HCEC 1CT (cell line): Measurements from ENCODE around the gene TRIM40.

Source experiments
- DNase-seq: peaks from one replicate; pipeline ENCODE4 v3.0.0-alpha.2; 2017

Gene TRIM40, protein sequence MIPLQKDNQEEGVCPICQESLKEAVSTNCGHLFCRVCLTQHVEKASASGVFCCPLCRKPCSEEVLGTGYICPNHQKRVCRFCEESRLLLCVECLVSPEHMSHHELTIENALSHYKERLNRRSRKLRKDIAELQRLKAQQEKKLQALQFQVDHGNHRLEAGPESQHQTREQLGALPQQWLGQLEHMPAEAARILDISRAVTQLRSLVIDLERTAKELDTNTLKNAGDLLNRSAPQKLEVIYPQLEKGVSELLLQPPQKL

DNA sequence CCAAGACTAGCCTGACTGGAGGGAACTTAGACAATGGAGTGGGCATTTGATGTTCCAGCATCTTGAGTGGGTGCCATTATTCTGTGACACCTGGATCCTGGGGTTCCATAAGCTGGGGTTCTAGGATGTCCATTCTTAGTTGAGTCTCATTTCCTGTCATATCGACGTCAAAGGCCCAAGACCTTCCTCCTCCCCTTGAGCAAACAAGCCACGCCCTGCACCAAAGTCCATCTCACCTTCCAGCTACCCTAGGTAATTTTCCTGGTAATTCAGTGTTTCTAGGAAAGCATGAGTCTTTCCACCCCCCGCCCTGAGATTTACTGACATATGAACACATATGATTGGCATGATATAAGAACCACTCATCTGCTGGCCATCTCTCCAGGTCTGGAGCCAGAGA is at the start of gene TRIM40:
TSS of gene TRIM40 (plus strand) at position 384 of the 400 bp plus-strand sequence. CDS start 897 bp downstream, outside the sequence.
- DNase-seq, result no peak

DNA sequence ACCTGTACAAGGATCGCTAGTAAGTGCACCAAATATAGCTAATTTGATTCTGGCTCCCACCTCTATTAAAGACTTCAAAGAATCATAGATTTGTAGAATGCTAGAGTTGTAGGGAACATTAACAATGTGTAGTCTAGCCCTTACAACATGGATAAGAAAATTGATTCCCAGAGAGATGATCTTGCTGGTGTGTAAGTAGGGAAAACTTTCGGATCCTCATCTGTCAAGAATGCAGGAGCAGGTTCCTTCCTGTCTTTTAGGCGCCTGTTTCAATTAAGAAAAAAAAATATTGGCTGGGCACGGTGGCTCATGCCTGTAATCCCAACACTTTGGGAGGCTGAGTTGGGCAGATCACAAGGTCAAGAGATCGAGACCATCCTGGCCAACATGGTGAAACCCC is 48.1 kb upstream of the TRIM40 start:
- DNase-seq, result no peak

DNA sequence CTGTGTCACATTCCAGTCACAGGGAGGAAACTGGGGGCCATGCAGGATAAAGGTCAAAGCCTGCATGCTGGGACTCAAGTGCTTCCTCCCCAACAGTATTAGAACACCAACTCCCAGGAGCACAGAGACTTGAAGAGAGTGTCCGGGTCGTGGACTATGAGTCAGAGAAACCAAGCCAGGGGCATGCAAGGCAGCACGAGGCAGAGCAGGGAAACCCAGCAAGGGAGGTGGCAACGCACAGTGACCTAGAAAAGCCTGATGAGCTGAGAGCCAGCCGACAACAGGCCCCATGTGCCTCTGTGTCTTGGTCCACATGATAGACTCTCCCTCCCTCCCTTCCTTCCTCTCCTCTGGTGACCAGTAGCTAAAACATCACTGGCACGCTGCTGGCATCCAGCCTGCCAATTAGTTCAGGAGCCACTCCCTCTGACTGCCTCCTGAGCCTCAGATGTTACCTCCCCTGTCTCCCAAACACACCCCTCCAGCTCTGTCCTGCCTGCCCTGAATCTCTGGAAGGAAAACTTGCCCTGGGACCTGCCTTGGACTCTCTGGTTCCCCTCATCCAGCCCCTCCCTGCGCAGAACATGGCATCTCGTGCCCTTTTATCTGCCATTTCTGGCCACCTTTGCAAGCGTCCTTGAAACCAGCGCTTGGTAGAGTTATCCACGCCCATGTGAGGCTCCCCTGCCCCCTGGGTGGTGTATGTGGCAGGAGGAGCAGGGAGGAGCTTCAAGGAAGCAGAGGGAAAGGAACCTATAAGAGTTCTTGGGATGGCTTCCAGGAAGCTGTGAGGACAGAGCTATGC is 44.2 kb upstream of the TRIM40 start:
- peak; percentile 73 for DNase-seq

DNA sequence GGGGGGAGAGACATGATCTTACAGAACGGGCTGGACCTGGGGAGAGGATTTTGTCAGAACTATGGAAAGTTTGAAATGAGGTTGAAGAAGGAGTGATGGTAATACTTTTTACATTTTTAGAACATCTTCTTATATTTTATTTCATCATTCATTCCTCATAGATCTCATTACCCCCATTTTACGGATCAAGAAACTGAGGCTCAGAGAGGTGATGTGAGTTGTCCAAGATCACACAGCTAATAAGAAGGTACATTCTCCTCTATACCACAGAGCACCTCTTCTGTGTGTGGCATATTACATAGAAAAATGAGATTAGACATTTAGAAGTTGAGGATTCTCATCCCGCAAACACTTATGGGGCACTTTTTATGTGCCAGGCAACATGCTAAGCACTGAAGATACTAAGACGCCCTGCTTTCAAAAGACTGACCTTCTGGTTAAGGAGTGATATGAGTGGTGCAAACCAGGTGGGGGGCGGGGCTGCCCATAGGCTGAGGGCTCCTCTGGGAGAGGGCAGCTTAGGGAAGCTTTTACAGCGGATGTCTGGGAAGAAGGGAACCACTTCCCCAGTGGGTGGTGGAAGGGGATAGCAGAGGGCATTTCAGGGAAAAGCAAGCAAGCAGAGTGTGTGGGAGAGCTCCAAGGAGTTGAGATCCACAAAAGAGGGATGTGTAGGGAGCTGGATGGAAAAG is 42.9 kb upstream of the TRIM40 start:
- no peak for DNase-seq

DNA sequence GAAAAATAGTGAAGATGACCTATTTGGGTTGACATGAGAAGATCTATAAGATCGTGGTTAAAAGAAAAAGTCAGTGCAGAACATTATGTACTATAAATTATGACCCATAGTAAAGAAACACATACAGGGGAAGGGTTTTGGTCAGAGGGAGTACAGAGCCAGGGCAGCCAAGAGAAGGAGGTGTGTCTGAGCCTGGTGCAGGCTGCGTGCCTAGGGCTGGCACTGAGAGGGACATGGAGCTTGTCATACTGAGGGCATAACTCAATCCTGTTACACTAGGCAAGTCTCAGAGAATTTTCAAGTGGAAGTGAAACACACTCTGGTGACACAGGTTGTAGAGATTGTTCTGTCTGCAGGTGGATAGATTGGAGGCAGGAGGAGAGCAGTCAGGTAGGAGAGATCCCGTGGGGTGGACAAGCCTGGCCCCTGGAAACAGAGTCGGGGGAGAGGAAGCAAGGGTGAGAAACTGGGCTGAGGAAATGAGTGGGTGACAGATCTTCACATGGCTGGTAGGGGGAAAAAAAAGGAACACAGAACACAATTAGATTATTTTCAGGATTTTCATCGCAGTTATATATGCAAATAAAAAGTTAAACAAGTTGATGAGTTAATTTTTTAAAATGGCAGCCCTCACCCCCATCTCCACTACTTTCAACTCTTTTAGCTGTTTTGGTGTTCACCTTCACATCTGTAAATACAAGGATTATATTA is 41.8 kb upstream of the TRIM40 start:
- DNase-seq, result no peak

DNA sequence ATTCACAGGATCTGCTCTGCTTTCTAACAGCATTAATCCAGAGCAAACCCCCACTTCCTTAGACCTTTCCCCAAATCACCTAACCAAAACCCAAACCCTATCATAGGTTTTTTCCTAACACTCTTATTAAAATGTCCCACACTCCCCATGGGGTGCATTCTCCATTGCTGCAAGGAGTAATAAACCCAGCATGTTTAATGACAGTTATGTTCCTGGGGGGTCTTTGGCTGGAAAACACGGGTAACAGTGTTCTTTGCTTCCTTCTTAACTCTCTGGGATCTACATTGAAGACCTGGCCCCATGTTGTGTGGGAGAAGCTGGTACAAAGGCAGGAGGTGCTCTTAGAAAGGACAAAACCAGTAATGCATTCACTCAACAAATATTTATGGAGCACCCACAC is 39.1 kb upstream of the TRIM40 start:
- DNase-seq, result no peak

DNA sequence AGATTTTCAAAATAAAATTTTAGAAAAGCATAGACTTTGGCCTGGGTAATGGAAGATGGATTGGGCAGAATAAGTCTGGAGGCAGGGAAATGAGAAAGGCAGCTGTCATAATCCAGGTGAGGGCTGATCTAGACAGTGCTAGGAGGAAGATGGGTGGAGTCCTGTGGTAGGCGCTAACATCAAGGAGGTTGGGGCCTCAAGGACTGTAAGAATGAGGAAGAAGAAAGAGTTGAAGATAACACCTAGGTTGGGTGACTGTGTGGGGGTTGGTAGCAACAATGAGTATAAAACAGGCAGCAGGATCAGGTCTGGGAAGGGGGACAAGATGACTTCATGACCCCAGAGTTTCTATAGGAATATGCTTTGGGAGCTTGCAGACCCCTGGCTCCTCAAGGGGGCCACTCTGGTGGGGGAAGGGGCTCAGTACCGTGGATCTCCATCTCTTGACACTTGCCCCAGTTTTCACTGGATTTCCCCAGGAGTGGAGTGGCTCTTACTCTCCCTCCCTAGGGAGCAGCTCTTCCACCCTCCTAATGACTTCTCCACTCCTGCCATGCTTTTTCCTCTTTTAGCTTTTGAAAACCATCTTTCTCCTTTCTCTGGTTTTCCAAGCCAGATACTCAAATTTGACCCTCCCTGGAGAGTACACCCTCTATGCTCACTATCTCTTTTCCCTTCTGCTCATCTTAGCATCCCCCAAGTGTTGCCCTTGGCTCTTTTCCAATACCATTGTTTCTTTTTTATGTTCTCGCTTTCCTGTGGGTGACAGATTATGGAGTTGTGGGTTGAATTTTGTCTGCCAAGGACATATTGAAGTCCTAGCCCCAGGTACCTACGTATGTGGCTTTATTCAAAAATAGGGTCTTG is 37.8 kb upstream of the TRIM40 start:
- no peak for DNase-seq

DNA sequence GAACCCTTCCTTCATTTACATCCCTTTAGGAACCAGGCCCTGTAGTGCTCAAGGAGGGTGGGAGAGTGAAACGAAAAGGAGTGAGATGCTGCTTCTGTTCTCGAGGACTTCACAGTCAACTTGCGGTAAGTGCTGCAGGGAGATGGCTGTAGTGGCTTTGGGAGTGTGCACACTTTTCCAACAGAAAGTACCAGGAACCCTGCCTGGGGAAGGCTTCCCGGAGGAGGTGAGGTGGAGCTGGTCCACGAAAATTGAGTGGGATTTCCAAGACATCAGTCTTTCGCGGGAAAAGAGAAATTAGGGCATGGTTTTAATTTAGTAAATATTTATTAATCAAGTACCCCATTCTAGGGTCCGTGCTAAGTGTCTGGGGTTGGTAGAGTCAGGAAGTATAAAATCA is 35.8 kb upstream of the TRIM40 start:
- no peak for DNase-seq

DNA sequence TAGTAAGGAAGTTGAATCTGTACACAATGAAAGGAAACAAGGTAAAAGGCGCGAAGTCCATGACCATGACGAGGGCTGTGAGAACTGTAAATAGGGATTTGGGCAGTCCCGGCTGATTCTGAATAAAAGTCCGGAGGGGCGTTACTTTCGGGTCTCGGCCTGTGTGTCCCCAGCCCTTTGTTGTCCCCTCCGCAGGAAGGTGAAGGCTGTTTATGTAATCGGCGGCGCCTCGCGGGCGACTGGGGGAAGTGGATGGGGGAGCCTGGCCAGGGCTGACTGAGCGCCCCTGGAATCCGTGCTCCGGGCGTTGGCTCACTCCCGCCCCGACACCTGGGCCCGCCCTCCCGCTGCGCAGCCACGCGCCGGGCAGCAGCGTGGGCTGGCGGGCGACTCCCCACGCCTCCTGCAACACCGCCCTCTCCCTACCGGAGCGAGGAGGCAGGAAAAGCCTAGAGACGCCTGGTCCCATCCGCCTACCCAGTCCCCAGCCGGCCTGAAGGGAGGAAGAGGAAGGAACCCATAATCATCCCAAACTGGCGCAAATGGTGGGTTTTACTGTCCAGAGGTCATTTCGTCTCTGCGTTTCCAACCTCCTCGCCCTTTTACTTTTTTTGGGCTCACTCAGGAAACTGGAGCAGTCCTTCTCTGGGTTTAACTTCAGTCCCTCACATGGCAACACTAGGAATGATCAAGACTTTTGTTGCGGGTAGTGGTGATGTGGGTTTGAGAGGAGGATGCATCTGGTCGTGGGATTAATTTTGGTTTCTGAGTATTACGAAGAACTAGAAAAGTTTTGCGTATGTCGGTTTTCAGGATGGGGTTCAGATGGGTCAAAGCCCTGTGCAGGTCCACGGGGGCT is 35.1 kb upstream of the TRIM40 start:
- no peak for DNase-seq

DNA sequence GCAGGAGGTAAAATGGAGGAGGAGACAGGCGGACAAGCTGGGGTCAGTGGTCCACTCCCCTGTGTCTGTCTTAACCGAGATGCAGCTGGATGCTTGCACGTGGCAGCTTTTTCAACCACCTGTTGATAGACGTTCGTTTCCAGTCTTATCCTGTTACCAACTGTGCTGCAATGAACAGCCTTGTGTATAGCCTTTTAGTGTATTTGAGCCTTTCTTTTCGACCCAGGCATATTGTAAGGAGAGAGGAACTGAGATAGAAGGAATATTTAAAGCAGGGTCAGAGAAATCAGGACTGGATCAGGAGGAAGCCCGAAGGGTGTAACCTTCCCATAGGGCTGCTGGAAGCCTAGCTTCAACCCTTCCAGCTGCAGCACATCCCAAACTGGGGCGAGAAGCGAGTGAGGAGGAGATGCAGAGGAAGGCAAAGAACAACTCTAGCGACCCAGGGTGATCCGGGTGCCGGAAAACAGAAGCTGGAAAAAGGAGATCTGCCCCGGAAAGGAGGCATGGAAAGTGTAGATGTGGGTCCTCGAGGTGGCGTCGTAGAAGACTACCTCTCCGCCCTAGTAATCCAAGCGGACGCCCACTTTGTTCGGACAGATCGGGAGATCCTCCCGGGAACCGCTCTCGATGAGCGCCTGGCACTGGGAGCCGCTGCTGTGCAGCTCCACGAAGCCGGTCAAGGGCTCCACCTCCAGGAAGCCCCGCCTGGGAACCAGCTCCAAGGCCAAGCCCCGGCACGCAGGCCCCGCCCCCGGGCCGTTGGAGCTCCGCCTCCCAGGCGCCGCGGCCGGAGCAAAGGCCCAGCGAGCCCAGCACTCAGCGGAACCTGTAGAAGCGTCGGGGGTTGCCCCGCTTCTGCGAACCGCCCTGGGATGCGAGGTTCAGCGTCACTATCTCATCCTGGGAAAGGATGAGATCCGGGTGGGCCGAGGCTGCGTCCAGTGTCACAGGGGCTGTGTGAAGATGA is 34.2 kb upstream of the TRIM40 start:
- peak; percentile 92 for DNase-seq

DNA sequence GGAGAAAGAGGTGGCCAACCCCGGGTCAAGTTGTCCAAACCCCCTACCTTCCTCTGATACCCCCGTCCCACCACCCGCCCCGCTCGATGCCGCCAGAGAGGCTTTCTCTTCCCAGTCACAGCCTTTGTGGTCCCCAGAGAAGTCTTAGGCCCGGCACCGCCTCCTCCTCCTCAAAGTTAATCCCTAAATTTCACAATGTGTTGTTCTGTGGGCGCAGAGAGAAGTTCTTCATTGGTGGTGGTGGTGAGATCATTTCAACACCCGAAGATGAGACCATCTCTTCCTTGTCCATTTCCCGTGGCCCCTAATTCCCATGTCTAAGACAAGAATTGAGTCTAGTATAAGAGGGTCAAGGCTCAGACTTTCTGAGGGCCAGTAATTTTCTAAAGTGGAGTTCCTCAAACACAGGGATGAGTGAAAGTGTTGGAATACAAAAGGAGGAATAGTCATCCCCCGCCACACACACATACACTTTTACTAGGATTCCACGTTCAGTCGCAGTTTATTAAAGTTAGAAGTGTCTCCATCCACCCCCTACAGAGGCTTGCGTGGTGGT is 33.4 kb upstream of the TRIM40 start:
- peak; percentile 70 for DNase-seq

DNA sequence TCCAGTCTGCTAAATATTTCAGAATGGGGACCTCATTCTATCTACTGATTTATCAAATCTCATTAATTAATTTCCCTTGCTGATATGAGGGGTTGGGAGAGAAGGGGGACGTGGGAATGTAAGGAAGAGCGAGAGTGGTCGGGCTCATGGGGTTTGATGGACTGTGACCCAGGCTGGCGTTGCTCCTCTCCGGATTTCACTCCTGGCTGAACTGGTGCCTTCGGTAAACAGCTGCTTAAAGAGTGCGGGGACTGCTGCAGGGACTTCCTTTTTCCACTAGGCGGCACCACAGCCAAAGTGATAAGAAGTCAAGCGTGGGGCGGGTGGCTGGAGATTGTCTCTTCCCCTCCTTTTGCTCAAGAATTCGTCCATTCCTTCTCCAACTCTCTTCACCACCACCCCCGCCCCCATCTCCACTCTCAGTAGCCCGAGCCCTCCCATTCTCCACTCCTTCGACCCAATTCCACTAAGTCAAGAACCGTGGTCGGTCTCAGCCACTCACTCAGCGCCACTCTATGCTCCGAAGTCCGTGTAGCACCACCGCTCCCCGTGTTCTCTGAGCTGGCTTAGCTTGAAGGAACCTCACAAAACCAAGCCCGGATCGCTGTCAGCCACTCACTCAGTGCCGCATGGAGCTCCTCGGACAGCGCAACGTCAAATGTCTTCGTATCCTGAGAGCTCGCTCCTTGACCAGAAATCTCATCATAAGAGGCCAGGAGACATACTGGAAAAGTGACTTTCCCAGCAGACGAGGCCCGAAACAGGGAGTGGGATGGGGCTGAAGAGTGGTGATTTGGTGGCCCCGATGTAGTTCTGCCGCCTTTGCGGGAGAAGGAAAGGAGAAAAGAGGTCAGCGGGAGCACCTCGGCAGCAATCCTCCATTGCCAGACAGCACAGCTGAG is 32.7 kb upstream of the TRIM40 start:
- DNase-seq, result peak; percentile 84

DNA sequence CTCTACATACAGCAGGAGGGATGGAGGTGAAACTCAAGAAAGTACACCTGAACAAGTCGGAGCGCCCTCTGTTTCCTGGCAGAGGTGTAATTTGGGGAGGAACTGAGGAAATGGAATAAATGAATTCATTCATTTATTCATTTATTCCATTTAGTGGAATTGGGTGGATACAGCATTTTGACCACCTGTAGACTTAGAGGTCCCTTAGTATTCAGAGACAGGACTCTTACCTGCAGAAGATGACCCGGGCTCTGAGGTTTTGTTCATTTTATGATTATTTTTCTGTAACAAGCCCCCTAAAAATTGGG is 32.1 kb upstream of the TRIM40 start:
- no peak for DNase-seq

DNA sequence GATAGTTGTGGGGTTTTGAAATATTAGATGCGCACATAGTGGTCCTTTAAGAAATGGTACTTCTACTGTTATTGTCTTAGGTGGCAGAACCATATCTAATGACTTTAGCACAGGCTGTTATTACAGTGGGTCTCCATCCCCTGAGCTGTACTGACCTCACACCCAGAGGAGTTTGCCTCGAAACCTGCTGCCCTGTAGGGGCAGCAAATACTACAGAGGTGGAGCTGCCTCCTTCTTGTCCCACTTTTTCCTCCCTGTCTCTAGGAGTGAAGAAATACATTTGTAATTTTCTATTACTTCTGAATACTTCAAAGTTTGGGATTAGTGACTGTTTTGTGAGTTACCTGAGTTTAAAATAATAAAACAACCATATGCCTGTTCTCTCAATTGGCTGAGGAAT is 31.3 kb upstream of the TRIM40 start:
- no peak for DNase-seq

DNA sequence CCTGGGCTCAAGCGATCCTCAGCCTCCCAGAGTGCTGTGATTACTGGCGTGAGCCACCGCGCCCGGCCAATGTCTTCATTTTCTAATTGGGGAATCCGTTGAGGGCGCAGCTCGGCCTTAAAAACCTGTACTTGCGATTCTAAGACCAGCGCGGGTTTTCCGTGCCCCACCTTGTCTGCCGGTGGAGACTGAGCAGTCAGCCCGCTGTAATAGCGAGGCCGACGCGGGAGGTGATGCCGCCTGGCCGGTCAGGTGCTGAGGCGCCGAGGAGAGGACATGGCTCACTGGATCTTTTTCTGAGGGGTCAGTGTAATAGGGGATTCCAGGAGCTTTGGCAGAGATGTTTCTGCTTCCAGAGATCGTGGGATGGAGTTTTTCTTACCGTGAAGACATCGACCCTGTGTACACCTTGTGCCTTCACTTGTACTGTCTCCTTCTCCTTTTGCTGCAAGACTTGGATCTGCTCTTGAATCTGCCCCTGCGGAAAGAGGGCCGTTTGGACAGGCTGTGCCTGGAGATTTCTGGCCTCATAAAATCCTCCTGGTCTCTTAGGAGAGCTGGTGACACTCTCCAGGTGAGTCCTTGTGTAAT is 24.6 kb upstream of the TRIM40 start:
- no peak for DNase-seq

DNA sequence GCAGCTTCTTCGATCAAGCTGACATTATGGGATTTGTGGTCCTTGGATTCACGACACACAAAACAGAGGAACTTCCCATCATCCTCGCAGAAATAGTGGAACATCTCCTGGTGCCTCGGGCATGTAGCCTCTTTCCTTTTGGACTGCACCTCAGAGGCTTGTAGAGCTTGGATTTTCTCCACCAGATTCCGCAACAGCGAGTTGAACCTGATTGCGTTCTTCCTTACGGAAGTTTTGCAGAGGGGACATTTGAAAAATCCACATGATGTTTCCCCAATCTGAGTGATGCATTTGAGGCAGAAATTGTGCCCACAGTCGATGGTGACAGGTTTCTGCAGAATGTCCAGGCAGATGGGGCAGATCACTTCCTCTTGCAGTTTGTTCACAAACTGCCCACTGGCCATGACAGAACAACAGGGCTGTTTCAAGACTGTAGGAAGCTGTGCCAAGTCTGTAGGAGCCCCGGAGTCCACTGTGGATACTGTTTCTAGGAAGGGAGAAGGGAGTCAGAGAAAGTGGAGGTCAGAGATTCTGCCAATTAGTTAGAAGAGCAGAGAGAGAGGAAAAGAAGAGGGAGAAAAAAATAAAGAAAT is 23.4 kb upstream of the TRIM40 start:
- no peak for DNase-seq

DNA sequence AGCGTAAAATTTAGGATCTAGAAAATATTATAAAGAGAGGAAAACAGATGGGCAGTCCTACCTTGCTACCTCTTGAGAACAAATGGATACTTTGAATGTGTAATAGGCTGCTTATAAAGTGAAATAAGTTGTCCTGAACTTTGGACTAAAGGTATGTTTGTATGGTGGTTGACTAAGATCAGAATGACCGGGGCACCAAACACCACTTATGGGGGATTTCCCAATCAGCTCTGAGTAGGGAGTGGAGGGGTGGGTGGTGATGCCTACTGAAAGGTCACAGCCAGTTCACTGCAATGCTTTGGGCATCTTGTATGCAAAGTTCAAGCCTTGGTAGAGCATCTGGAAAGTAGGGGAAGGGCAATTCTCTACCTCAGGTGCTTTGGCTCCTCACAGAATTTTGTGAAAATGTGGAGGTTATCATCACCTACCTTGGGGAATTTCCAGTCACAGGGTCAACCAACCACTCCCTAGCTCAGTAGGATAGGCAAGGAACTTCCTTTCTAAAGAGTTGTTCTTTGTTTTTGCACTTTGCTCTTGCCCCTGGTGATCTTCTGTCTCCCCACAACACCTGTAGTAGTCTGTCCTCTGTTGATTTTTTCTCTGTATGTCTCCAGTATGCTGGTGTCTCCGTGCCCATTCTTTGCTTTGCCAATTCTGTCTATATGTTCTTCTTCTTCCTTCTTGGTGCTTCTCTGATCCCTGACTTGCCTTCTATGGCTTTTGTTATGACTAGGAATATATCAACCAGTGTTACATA is 22.8 kb upstream of the TRIM40 start, which contains the start of gene TRIM31:
TSS of gene TRIM31 (minus strand) at position 88 of the 757 bp plus-strand sequence. CDS start 285 bp downstream, outside the sequence.
- DNase-seq, result no peak
